ENCODE measurements around the gene SKI.

DNA sequence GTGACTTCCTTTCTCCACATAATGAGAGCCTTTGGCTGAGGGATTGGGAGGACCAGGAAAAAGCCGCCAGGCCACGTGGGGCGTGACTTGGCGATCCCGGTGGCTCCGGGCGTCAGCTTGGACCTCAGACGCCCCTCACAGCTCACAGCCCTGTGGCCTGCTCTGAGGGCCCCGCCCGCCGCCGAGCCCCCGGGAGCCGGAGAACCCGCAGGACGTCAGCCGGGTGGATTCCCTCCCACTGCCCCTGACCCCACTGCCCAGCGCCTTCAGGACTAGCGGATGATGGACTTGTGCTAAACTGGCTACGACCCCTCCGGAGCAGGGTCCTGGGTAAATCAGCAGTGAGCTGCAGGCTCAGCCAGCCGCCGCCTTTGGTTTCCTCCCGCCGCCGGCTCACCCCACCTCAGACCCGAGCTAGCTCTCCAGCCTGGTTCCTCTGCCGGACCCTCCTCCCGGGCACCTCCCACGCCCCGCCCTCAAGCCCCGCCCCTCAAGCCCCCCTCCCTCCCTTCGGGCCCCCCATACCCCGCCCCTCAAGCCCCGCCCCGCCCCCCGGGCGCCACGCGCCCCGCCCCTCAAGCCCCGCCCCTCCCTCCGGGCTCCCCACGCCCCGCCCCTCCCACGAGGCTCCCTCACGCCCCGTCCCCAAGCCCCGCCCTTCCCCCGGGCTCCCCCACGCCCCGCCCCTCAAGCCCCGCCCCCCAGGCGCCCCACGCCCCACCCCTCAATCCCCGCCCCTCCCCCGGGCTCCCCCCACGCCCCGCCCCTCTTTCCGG lies 23.5 kb upstream of the SKI start:
- TF ChIP-seq POLR2A (IDR thresholded peaks at IDR 0.05; ENCODE audit: low read depth, low read length) (no peak), POLR2AphosphoS5 (IDR thresholded peaks at IDR 0.05; ENCODE audit: low read depth, low read length) (no peak)

Measured in GM12892 (cell line).